SK-N-SH (cell line): Measurements from ENCODE around the gene NEK7. TPM values are rescaled to one million over a fixed set of nuclear protein-coding genes. Genes with fewer than 3 reads are reported as not detected.
A peak's percentile ranks its signal among the peaks of the same experiment; 100 is the strongest.

Source experiments
- CTCF ChIA-PET: fragments of 300-600, 350-600 bp; formaldehyde crosslinking; extraction: SDS; loops from one replicate; lab custom pipeline; 2021; lab: Yijun Ruan, JAX
- POLR2A ChIA-PET: fragments of 350-600 bp; sonication (Branson Sonifier 250); formaldehyde crosslinking; extraction: SDS; loops from one replicate; lab custom pipeline; 2020; ENCODE audit warnings: antibody characterized with exemption, inconsistent platforms; lab: Yijun Ruan, JAX
- DNase-seq: peaks from one replicate; pipeline ENCODE4 v3.0.0; 2012
- H2AFZ ChIP-seq: fragments of 200-600 bp; sonication (generic); 2 replicates; pipeline ENCODE4 v1.8.1; 2016; ENCODE audit warnings: antibody characterized with exemption, mild to moderate bottlenecking, low read depth
- H3F3A ChIP-seq: fragments of 200-600 bp; sonication (generic); replicated peaks from 2 replicates; pipeline ENCODE3; 2016; ENCODE audit warnings: antibody characterized with exemption, mild to moderate bottlenecking; ENCODE audit not compliant: insufficient read depth
- H3K27ac ChIP-seq, 2 experiments: fragments of 200-500 bp in 1 of 2; fragments of 200-600 bp in 1 of 2; sonication (Bioruptor generic) in 1 of 2; sonication (generic), shearing (Covaris generic) in 1 of 2; 2 replicates each; pipeline versions ENCODE4 v1.5.1 to v1.6.1; 2014 to 2016; ENCODE audit warnings: low read depth in 2 of 2, inconsistent platforms in 1 of 2, low read length in 1 of 2, mild to moderate bottlenecking in 1 of 2, mixed read lengths in 1 of 2
- H3K27me3 ChIP-seq: fragments of 200-600 bp; sonication (generic), shearing (Covaris generic); 2 replicates; pipeline ENCODE4 v1.6.1; 2016; ENCODE audit warnings: mixed run types; ENCODE audit not compliant: insufficient read depth
- H3K36me3 ChIP-seq, 2 experiments: fragments of 200-500 bp in 1 of 2; fragments of 200-600 bp in 1 of 2; sonication (Bioruptor generic) in 1 of 2; sonication (generic) in 1 of 2; replicated peaks in 1 of 2; 2 replicates each; pipeline versions ENCODE3 to v1.5.1; 2014 to 2016; ENCODE audit warnings: low read length in 1 of 2, mild to moderate bottlenecking in 1 of 2; ENCODE audit not compliant: insufficient read depth in 2 of 2, control insufficient read depth in 1 of 2
- H3K4me1 ChIP-seq, 2 experiments: fragments of 200-500 bp in 1 of 2; fragments of 200-600 bp in 1 of 2; sonication (Bioruptor generic) in 1 of 2; sonication (generic), shearing (Covaris generic) in 1 of 2; 2 replicates each; pipeline versions ENCODE4 v1.5.1 to v1.6.1; 2014 to 2016; ENCODE audit warnings: low read depth in 1 of 2, low read length in 1 of 2, mixed run types in 1 of 2; ENCODE audit not compliant: insufficient read depth in 2 of 2, control insufficient read depth in 1 of 2
- H3K4me2 ChIP-seq: fragments of 200-600 bp; sonication (generic), shearing (Covaris generic); 2 replicates; pipeline ENCODE4 v1.6.1; 2017; ENCODE audit warnings: mixed run types
- H3K4me3 ChIP-seq, 2 experiments: fragments of 200-500 bp in 1 of 2; fragments of 200-600 bp in 1 of 2; sonication (Bioruptor generic) in 1 of 2; sonication (generic), shearing (Covaris generic) in 1 of 2; 2 replicates each; pipeline versions ENCODE4 v1.5.1 to v1.8.1; 2014 to 2016; ENCODE audit warnings: low read depth in 2 of 2, inconsistent platforms in 1 of 2, low read length in 1 of 2, mild to moderate bottlenecking in 1 of 2, mixed read lengths in 1 of 2, moderate library complexity in 1 of 2
- H3K79me2 ChIP-seq: fragments of 200-600 bp; sonication (generic); 2 replicates; pipeline ENCODE4 v1.8.1; 2017; ENCODE audit warnings: mild to moderate bottlenecking; ENCODE audit not compliant: insufficient read depth
- H3K9ac ChIP-seq: fragments of 200-600 bp; sonication (generic); 2 replicates; pipeline ENCODE4 v1.6.1; 2017; ENCODE audit warnings: mixed run types
- H3K9me2 ChIP-seq: fragments of 200-600 bp; sonication (generic); 2 replicates; pipeline ENCODE4 v1.6.1; 2017; ENCODE audit warnings: mixed run types
- H3K9me3 ChIP-seq: fragments of 200-600 bp; sonication (generic); 2 replicates; pipeline ENCODE4 v1.6.1; 2017; ENCODE audit warnings: mixed run types, mild to moderate bottlenecking, moderate library complexity
- H4K20me1 ChIP-seq: fragments of 200-600 bp; sonication (generic); 2 replicates; pipeline ENCODE4 v1.6.1; 2017; ENCODE audit warnings: mild to moderate bottlenecking, mixed run types; ENCODE audit not compliant: insufficient read depth
- CHD2 ChIP-seq: fragments of 150-350 bp; IDR thresholded peaks from 2 replicates; pipeline ENCODE4 v1.6.1; 2018; ENCODE audit warnings: low read length; ENCODE audit not compliant: partially characterized antibody
- ELF1 ChIP-seq: IDR thresholded peaks from 2 replicates; pipeline ENCODE4 v1.4.0; 2012
- EP300 ChIP-seq, 2 experiments: IDR thresholded peaks; 2 replicates each; pipeline versions ENCODE4 v1.4.0 to v1.6.1; 2012; ENCODE audit warnings: borderline replicate concordance in 1 of 2, low read depth in 1 of 2, low read length in 1 of 2
- FOXJ3 ChIP-seq: sonication (generic); formaldehyde crosslinking; IDR thresholded peaks from 2 replicates; pipeline ENCODE4 v1.5.1; 2020; ENCODE audit warnings: mild to moderate bottlenecking, missing genetic modification reagents
- FOXM1 ChIP-seq: IDR thresholded peaks from 2 replicates; pipeline ENCODE4 v1.4.0; 2012; ENCODE audit warnings: low read depth, mild to moderate bottlenecking
- GABPA ChIP-seq: IDR thresholded peaks from 2 replicates; pipeline ENCODE4 v1.4.0; 2012; ENCODE audit warnings: low read depth, mild to moderate bottlenecking
- GATA2 ChIP-seq: sonication (generic); formaldehyde crosslinking; IDR thresholded peaks from 2 replicates; pipeline ENCODE4 v1.5.0; 2020; ENCODE audit warnings: mild to moderate bottlenecking, missing genetic modification reagents
- JUND ChIP-seq: IDR thresholded peaks from 2 replicates; pipeline ENCODE4 v1.4.0; 2012
- MEF2A ChIP-seq: IDR thresholded peaks from 2 replicates; pipeline ENCODE4 v1.4.0; 2012; ENCODE audit warnings: low read depth, borderline replicate concordance
- MXI1 ChIP-seq: IDR thresholded peaks from 2 replicates; pipeline ENCODE4 v1.6.1; 2012; ENCODE audit warnings: mild to moderate bottlenecking, low read depth, low read length, improper control_type of control experiment
- NFIC ChIP-seq: IDR thresholded peaks from 2 replicates; pipeline ENCODE4 v1.4.0; 2012; ENCODE audit warnings: borderline replicate concordance
- NRF1 ChIP-seq: IDR thresholded peaks from 2 replicates; pipeline ENCODE4 v1.6.1; 2012; ENCODE audit warnings: low read depth, mild to moderate bottlenecking, low read length
- RCOR1 ChIP-seq: fragments of 150-350 bp; IDR thresholded peaks from 2 replicates; pipeline ENCODE4 v1.6.1; 2017; ENCODE audit warnings: antibody characterized with exemption, low read length
- REST ChIP-seq: IDR thresholded peaks from 2 replicates; pipeline ENCODE4 v1.6.1; 2012; ENCODE audit warnings: mild to moderate bottlenecking, low read depth, low read length, moderate library complexity
- RFX5 ChIP-seq: IDR thresholded peaks from 2 replicates; pipeline ENCODE4 v1.6.1; 2012; ENCODE audit warnings: mild to moderate bottlenecking, improper control_type of control experiment, low read length
- RXRA ChIP-seq: IDR thresholded peaks from 2 replicates; pipeline ENCODE4 v1.4.0; 2012; ENCODE audit warnings: low read depth, mild to moderate bottlenecking, borderline replicate concordance
- SMC3 ChIP-seq: IDR thresholded peaks from 2 replicates; pipeline ENCODE4 v1.6.1; 2012; ENCODE audit warnings: low read depth, low read length, improper control_type of control experiment
- TAF1 ChIP-seq: IDR thresholded peaks from 2 replicates; pipeline ENCODE4 v1.6.1; 2012; ENCODE audit warnings: low read depth, mild to moderate bottlenecking, low read length, moderate library complexity, borderline replicate concordance
- TCF12 ChIP-seq: IDR thresholded peaks from 2 replicates; pipeline ENCODE4 v1.4.0; 2012
- USF2 ChIP-seq: fragments of 150-350 bp; IDR thresholded peaks from 2 replicates; pipeline ENCODE4 v1.6.1; 2017; ENCODE audit warnings: antibody characterized with exemption, low read length, low read depth, borderline replicate concordance
- YY1 ChIP-seq: IDR thresholded peaks from 2 replicates; pipeline ENCODE4 v1.4.0; 2012; ENCODE audit warnings: low read depth, mild to moderate bottlenecking
- WGBS: methylation state at CpG from one replicate; pipeline ENCODE4 v1.1.6; 2017; ENCODE audit warnings: low lambda C conversion rate; 5-methylcytosine and 5-hydroxymethylcytosine counted together
- polyA plus RNA-seq, 3 experiments: library from polyadenylated mRNA; depleted of rRNA; stranded (reverse); fragments of >200 nt; gene quantifications; 2 replicates each; pipeline ENCODE4 v1.2.3, GENCODE V29; 2012
- TF ChIP-seq, protein P1 (sequence below): IDR thresholded peaks from 2 replicates; pipeline ENCODE4 v1.4.0; 2012; ENCODE audit warnings: low read depth, borderline replicate concordance
- TF ChIP-seq, protein P2 (sequence below): fragments of 200-600 bp; sonication (generic); IDR thresholded peaks from 2 replicates; pipeline ENCODE4 v1.6.1; 2017; ENCODE audit warnings: antibody characterized with exemption, mild to moderate bottlenecking, moderate library complexity
- TF ChIP-seq, protein P3 (sequence below): IDR thresholded peaks from 2 replicates; pipeline ENCODE4 v1.4.0; 2012; ENCODE audit warnings: low read depth, borderline replicate concordance
- TF ChIP-seq, protein P4 (sequence below): IDR thresholded peaks from 2 replicates; pipeline ENCODE4 v1.4.0; 2012; ENCODE audit warnings: low read depth

Gene NEK7
- 85.8 and 146 TPM in 2 replicates for polyA plus RNA-seq (2012; rRNA removed)
- 148 and 159 TPM in 2 replicates for polyA plus RNA-seq (2012; cell fraction: cytosol; rRNA removed)
- polyA plus RNA-seq (2012; cell fraction: nucleus; rRNA removed): 72.1 and 172 TPM in 2 replicates

DNA sequence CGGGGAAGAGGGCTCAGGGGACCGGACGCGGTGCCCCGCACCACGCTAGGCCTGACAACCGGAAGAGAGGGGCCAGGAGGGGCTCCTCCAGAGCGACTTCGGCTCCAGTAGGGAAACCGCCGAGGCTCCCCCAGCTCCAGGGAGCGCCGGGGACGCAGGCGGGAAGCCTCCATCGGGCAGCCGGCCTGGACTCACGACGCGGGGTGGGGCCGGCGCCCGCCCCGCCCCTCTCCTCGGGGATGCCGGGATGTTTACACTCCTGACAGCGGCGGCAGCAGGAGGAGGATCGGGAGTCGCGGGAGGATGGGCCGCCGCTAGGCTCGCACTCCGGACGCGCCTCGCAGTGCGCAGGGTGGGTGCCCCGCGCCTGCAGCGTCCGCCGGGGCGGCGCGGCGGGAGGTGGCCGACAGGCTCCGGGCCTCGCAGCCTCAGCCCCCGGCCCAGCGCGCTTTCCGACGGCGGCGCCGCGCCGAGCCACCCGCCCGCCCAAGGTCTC, at the start of gene NEK7:
Gene NEK7, plus strand, starts transcription at position 254 of the 496 bp plus-strand sequence. CDS start 75,583 bp downstream, outside the sequence.
- 0% methylated on average over 8 of the region's 63 CpGs for WGBS
- DNase-seq: peak; percentile 92
- peaks cover 60% of the 10 kb centered on the region for H3F3A ChIP-seq
- CTCF ChIA-PET: interaction anchor here (0.6 to 2.1 kb wide), 23 partner anchors 9 to 565 kb away, joined by 3 to 13 read pairs (median 3); no protein-coding TSS in a partner anchor
- peaks cover 31 to 41% of the 10 kb centered on the region in 2 experiments; a peak in 3 of 4 replicates for H3K4me1 ChIP-seq
- peaks cover 55% of the 10 kb centered on the region for H3K79me2 ChIP-seq
- peaks cover under 1 to 5% of the 10 kb centered on the region in 2 experiments for H3K36me3 ChIP-seq
- no peaks in the 10 kb centered on the region for H3K9me2 ChIP-seq
- peak within 1 kb of the TSS; percentile 81 to 97 for H3K27ac ChIP-seq
- peak within 1 kb of the TSS; percentile 83 for H3K4me2 ChIP-seq
- peak within 1 kb of the TSS; percentile 88 for H3K9ac ChIP-seq
- H3K4me3 ChIP-seq: peak within 1 kb of the TSS; percentile 75 to 97
- no peaks in the 10 kb centered on the region for H3K27me3 ChIP-seq
- peak within 1 kb of the TSS; percentile 68 for H2AFZ ChIP-seq
- H3K9me3 ChIP-seq: no peaks in the 10 kb centered on the region
- peaks cover 23% of the 10 kb centered on the region for H4K20me1 ChIP-seq
- POLR2A ChIA-PET: no interaction called here
- no peak; the same call in 1 of the 2 replicates for TF ChIP-seq USF2
- no peak for TF ChIP-seq FOXM1
- TF ChIP-seq, protein P1, sequence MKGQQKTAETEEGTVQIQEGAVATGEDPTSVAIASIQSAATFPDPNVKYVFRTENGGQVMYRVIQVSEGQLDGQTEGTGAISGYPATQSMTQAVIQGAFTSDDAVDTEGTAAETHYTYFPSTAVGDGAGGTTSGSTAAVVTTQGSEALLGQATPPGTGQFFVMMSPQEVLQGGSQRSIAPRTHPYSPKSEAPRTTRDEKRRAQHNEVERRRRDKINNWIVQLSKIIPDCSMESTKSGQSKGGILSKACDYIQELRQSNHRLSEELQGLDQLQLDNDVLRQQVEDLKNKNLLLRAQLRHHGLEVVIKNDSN: no peak
- no peak for TF ChIP-seq SMC3
- 0 out of 2 replicates have a peak, but pooled peaks have one; percentile 16 for TF ChIP-seq RCOR1
- no peak for TF ChIP-seq NRF1
- TF ChIP-seq MEF2A: no peak
- peak; percentile 88 for TF ChIP-seq TAF1
- no peak for TF ChIP-seq GABPA
- TF ChIP-seq RXRA: peak; percentile 16; the same call in 1 of the 2 replicates
- TF ChIP-seq FOXJ3 (CRISPR knock-in tag): peak; percentile 58; the same call in 1 of the 2 replicates
- TF ChIP-seq RFX5: no peak
- TF ChIP-seq MXI1: peak; percentile 70
- TF ChIP-seq TCF12: 0 out of 2 replicates have a peak, but pooled peaks have one; percentile 9
- TF ChIP-seq CHD2: peak; percentile 63
- no peak for TF ChIP-seq EP300 (IDR thresholded peaks at IDR 0.05; ENCODE audit: borderline replicate concordance in 1 of 2, low read depth in 1 of 2, low read length in 1 of 2)
- TF ChIP-seq, protein P2, sequence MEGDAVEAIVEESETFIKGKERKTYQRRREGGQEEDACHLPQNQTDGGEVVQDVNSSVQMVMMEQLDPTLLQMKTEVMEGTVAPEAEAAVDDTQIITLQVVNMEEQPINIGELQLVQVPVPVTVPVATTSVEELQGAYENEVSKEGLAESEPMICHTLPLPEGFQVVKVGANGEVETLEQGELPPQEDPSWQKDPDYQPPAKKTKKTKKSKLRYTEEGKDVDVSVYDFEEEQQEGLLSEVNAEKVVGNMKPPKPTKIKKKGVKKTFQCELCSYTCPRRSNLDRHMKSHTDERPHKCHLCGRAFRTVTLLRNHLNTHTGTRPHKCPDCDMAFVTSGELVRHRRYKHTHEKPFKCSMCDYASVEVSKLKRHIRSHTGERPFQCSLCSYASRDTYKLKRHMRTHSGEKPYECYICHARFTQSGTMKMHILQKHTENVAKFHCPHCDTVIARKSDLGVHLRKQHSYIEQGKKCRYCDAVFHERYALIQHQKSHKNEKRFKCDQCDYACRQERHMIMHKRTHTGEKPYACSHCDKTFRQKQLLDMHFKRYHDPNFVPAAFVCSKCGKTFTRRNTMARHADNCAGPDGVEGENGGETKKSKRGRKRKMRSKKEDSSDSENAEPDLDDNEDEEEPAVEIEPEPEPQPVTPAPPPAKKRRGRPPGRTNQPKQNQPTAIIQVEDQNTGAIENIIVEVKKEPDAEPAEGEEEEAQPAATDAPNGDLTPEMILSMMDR: no peak
- no peak for TF ChIP-seq ELF1
- TF ChIP-seq YY1: no peak
- no peak for TF ChIP-seq NFIC
- TF ChIP-seq, protein P3, sequence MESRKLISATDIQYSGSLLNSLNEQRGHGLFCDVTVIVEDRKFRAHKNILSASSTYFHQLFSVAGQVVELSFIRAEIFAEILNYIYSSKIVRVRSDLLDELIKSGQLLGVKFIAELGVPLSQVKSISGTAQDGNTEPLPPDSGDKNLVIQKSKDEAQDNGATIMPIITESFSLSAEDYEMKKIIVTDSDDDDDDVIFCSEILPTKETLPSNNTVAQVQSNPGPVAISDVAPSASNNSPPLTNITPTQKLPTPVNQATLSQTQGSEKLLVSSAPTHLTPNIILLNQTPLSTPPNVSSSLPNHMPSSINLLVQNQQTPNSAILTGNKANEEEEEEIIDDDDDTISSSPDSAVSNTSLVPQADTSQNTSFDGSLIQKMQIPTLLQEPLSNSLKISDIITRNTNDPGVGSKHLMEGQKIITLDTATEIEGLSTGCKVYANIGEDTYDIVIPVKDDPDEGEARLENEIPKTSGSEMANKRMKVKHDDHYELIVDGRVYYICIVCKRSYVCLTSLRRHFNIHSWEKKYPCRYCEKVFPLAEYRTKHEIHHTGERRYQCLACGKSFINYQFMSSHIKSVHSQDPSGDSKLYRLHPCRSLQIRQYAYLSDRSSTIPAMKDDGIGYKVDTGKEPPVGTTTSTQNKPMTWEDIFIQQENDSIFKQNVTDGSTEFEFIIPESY: 0 out of 2 replicates have a peak, but pooled peaks have one; percentile 10
- TF ChIP-seq JUND: no peak; the same call in 1 of the 2 replicates
- TF ChIP-seq REST: peak; percentile 70
- no peak for TF ChIP-seq GATA2 (CRISPR knock-in tag)
- TF ChIP-seq, protein P4, sequence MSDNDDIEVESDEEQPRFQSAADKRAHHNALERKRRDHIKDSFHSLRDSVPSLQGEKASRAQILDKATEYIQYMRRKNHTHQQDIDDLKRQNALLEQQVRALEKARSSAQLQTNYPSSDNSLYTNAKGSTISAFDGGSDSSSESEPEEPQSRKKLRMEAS: peak; percentile 75
